Skeletal muscle satellite cell (primary cell): ENCODE results near the gene COL8A2.

Source experiments
- H3K27me3 ChIP-seq: 2 replicates; pipeline ENCODE4 v1.7.0; 2013; ENCODE audit warnings: low read length; ENCODE audit not compliant: control insufficient read depth, insufficient read depth
- H3K36me3 ChIP-seq: 2 replicates; pipeline ENCODE4 v1.7.0; 2013; ENCODE audit warnings: mild to moderate bottlenecking, control low read depth, low read length; ENCODE audit not compliant: insufficient read depth
- H3K4me1 ChIP-seq: 2 replicates; pipeline ENCODE4 v1.7.0; 2013; ENCODE audit warnings: low read length; ENCODE audit not compliant: control insufficient read depth, insufficient read depth
- H3K4me2 ChIP-seq: 2 replicates; pipeline ENCODE4 v1.7.0; 2013; ENCODE audit warnings: mild to moderate bottlenecking, low read length
- H3K4me3 ChIP-seq: 2 replicates; pipeline ENCODE4 v1.7.0; 2013; ENCODE audit warnings: low read length
- H3K9ac ChIP-seq: 2 replicates; pipeline ENCODE4 v1.7.0; 2013; ENCODE audit warnings: mild to moderate bottlenecking, low read depth, low read length, moderate library complexity
- H3K9me3 ChIP-seq: replicated peaks from 2 replicates; pipeline ENCODE4 v1.7.0; 2013; ENCODE audit warnings: mild to moderate bottlenecking, control low read depth, low read length

COL8A2 gene

GRCh38 chr1:36055706-36056105 is 69.3 kb downstream of the COL8A2 start:
- H3K4me1 ChIP-seq, result no peaks in the 10 kb centered on the region
- H3K9ac ChIP-seq, result no peak overlapping the region
- H3K4me3 ChIP-seq, result no peak overlapping the region
- no peaks in the 10 kb centered on the region for H3K27me3 ChIP-seq
- no peaks in the 10 kb centered on the region for H3K9me3 ChIP-seq
- peaks cover 4% of the 10 kb centered on the region for H3K36me3 ChIP-seq
- no peak overlapping the region for H3K4me2 ChIP-seq

- Histone ChIP-seq H3K27me3 (no peaks in the 10 kb centered on the region), H3K4me1 (no peaks in the 10 kb centered on the region), H3K9me3 (no peaks in the 10 kb centered on the region), H3K36me3 (peaks cover 6% of the 10 kb centered on the region), H3K4me3 (no peak overlapping the region), H3K4me2 (no peak overlapping the region), H3K9ac (no peak overlapping the region)
These were observed 71.0 kb downstream of the COL8A2 start for GRCh38 chr1:36053978-36054377.

- H3K4me3 ChIP-seq, result no peak overlapping the region
- peaks cover 7% of the 10 kb centered on the region for H3K36me3 ChIP-seq
- H3K9ac ChIP-seq, result no peak overlapping the region
- no peaks in the 10 kb centered on the region for H3K4me1 ChIP-seq
- no peaks in the 10 kb centered on the region for H3K9me3 ChIP-seq
- H3K4me2 ChIP-seq, result no peak overlapping the region
- H3K27me3 ChIP-seq, result no peaks in the 10 kb centered on the region
These were observed 73.2 kb downstream of the COL8A2 start for GRCh38 chr1:36051821-36052220.
